OCI-LY7 (cell line): Measurements from ENCODE around the gene ESAM.

ENCODE experiments used
- EZH2phosphoT487 ChIP-seq: fragments of 200-600 bp; sonication (generic); IDR thresholded peaks from 2 replicates; pipeline ENCODE4 v1.6.1; 2018; ENCODE audit warnings: low read depth, borderline replicate concordance, mild to moderate bottlenecking, mixed run types, antibody characterized with exemption, low read length, moderate library complexity, mixed read lengths
- TF ChIP-seq, protein P1 (sequence below): fragments of 200-600 bp; sonication (generic); conservative IDR thresholded peaks from 2 replicates; pipeline ENCODE4 v1.5.1; 2014; ENCODE audit warnings: mild to moderate bottlenecking, antibody characterized with exemption, low read length, moderate library complexity, mixed read lengths

DNA sequence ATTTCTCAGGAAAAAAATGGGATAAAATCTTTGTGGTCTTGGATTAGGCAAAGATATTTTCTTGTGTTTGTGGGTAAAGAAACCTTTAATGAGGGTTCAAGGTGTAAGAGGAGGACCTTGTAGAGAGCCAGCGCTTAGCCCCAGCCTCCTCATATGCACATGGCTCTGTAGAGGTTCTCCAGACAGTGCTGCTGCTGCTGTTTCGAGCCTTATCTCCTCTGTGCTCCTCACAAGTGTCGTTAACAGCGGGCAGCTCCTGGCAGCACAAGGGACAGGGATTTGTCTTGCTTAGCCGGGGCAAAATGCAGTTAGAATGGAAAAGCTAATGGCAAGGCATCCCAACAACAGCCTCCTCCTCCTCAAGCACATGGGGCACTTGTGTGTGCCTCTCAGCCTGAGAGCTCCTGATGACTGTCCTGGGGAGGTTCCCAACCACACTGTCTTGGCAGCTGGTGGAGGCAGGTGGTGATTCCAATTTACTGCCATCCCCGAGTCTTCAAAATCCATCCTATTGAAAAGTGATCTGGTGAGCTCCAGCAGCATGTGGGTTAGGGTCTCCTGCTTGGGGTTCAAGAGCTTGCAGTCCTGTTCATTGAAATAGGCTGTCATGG is 45.7 kb upstream of the ESAM start:
- TF ChIP-seq, protein P1, sequence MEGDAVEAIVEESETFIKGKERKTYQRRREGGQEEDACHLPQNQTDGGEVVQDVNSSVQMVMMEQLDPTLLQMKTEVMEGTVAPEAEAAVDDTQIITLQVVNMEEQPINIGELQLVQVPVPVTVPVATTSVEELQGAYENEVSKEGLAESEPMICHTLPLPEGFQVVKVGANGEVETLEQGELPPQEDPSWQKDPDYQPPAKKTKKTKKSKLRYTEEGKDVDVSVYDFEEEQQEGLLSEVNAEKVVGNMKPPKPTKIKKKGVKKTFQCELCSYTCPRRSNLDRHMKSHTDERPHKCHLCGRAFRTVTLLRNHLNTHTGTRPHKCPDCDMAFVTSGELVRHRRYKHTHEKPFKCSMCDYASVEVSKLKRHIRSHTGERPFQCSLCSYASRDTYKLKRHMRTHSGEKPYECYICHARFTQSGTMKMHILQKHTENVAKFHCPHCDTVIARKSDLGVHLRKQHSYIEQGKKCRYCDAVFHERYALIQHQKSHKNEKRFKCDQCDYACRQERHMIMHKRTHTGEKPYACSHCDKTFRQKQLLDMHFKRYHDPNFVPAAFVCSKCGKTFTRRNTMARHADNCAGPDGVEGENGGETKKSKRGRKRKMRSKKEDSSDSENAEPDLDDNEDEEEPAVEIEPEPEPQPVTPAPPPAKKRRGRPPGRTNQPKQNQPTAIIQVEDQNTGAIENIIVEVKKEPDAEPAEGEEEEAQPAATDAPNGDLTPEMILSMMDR: no peak
- TF ChIP-seq EZH2phosphoT487: no peak
